Spinal cord (tissue), 10 donors: ENCODE data around the gene ABCC3. TPM values are rescaled to one million over a fixed set of nuclear protein-coding genes. Genes with fewer than 3 reads are reported as not detected.

ENCODE experiments used
- DNase-seq, 6 donors: peaks; one replicate each; pipeline versions ENCODE4 v3.0.0 to v3.0.0-alpha.2; 2013 to 2015; ENCODE audit warnings: low spot score in 6 of 6, low read depth in 4 of 6
- H3K27ac ChIP-seq: one replicate; pipeline ENCODE4 v1.5.1; 2013; ENCODE audit warnings: low read depth, low read length, control low read depth
- H3K27me3 ChIP-seq: one replicate; pipeline ENCODE4 v1.6.1; 2013; ENCODE audit warnings: low read length; ENCODE audit not compliant: control insufficient read depth, insufficient read depth
- H3K36me3 ChIP-seq: one replicate; pipeline ENCODE4 v1.6.1; 2013; ENCODE audit warnings: low read length; ENCODE audit not compliant: control insufficient read depth, insufficient read depth
- H3K4me1 ChIP-seq: one replicate; pipeline ENCODE4 v1.6.1; 2013; ENCODE audit warnings: low read length; ENCODE audit not compliant: control insufficient read depth, insufficient read depth
- H3K4me3 ChIP-seq: one replicate; pipeline ENCODE4 v1.5.1; 2013; ENCODE audit warnings: low read depth, low read length, control low read depth
- H3K9me3 ChIP-seq: one replicate; pipeline ENCODE4 v1.6.1; 2013; ENCODE audit warnings: low read length; ENCODE audit not compliant: control insufficient read depth, insufficient read depth
- WGBS: methylation state at CpG from one replicate; pipeline ENCODE4 v1.1.5; 2013; ENCODE audit warnings: missing lambda C conversion rate; ENCODE audit not compliant: insufficient coverage; 5-methylcytosine and 5-hydroxymethylcytosine counted together
- long read RNA-seq, 4 donors: transcript quantifications; one replicate each; lab custom pipeline, GENCODE V29; 2026
- polyA plus RNA-seq, 2 donors: library from polyadenylated mRNA; unstranded; fragments of 120-200 nt; gene quantifications; one replicate each; pipeline ENCODE4 v1.2.1, GENCODE V29; 2013; ENCODE audit not compliant: insufficient read length in 2 of 2
- total RNA-seq, 2 donors: library from RNA; depleted of rRNA in 1 of 2; stranded (reverse); fragments of 120-200 nt in 1 of 2; fragments of >200 nt in 1 of 2; gene quantifications; one replicate each; pipeline versions ENCODE4 v1.2.3 to v1.2.4, GENCODE V29; 2013 to 2014
- donor health status: healthy.

ABCC3 gene, protein sequence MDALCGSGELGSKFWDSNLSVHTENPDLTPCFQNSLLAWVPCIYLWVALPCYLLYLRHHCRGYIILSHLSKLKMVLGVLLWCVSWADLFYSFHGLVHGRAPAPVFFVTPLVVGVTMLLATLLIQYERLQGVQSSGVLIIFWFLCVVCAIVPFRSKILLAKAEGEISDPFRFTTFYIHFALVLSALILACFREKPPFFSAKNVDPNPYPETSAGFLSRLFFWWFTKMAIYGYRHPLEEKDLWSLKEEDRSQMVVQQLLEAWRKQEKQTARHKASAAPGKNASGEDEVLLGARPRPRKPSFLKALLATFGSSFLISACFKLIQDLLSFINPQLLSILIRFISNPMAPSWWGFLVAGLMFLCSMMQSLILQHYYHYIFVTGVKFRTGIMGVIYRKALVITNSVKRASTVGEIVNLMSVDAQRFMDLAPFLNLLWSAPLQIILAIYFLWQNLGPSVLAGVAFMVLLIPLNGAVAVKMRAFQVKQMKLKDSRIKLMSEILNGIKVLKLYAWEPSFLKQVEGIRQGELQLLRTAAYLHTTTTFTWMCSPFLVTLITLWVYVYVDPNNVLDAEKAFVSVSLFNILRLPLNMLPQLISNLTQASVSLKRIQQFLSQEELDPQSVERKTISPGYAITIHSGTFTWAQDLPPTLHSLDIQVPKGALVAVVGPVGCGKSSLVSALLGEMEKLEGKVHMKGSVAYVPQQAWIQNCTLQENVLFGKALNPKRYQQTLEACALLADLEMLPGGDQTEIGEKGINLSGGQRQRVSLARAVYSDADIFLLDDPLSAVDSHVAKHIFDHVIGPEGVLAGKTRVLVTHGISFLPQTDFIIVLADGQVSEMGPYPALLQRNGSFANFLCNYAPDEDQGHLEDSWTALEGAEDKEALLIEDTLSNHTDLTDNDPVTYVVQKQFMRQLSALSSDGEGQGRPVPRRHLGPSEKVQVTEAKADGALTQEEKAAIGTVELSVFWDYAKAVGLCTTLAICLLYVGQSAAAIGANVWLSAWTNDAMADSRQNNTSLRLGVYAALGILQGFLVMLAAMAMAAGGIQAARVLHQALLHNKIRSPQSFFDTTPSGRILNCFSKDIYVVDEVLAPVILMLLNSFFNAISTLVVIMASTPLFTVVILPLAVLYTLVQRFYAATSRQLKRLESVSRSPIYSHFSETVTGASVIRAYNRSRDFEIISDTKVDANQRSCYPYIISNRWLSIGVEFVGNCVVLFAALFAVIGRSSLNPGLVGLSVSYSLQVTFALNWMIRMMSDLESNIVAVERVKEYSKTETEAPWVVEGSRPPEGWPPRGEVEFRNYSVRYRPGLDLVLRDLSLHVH (N-terminal part only)
- total RNA-seq (under 1 TPM; 0.17 to 0.69 TPM), polyA plus RNA-seq (1 to 10 TPM in 1 of 2 donors, under 1 TPM in 1; 0.52 to 1.2 TPM)
- long read RNA-seq, donor 1, result 0 reads
- long read RNA-seq, donor 2, partial matches to known transcripts, result 0 of 1 reads
- long read RNA-seq, donor 2, other reads (novel, unspliced or antisense), result 0 of 1 reads
- long read RNA-seq, donor 3, result 0 reads
- long read RNA-seq, donor 4, full-length matches to known transcripts, result 1 of 8 reads
- long read RNA-seq, donor 4, partial matches to known transcripts, result 7 of 8 reads
- long read RNA-seq, donor 4, other reads (novel, unspliced or antisense), result 0 of 8 reads

GRCh38 chr17:50634224-50634914, at the start of gene ABCC3:
ABCC3 (plus strand) TSS chr17:50634881; CDS start chr17:50634937, 56 bp downstream.
- Histone ChIP-seq H3K27me3 (peaks cover 56% of the 10 kb centered on the region), H3K4me3 (no peak within 1 kb of the TSS)

DNA sequence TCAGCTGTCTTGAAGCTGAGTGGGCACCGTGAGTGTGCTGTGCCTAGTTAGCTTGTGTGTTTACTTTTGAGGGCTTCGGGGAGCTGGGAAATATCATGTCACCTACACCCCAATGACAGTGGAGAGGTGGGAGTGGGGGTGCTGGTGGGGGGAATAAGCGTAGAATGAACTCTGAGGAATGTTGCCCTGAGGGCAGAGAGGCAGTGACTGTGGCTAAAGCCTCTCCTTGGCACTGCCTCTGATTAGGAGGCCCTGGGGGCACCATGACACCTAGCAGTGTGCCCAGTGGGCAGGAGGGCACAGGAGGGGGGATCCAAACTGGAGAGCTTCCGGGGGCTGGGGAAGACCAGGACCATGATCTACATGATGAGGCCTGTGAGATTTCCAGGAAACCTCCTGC, 49.3 kb upstream of the ABCC3 start:
- H3K27me3 ChIP-seq, result no peaks in the 10 kb centered on the region
- H3K4me3 ChIP-seq, result no peak overlapping the region
- DNase-seq, result no peak
- WGBS, result 85% methylated on average over 2 of the region's 4 CpGs
- peaks cover 61% of the 10 kb centered on the region for H3K36me3 ChIP-seq
- H3K4me1 ChIP-seq, result peaks cover 58% of the 10 kb centered on the region
- H3K9me3 ChIP-seq, result no peaks in the 10 kb centered on the region
- no peak overlapping the region for H3K27ac ChIP-seq

More at GRCh38 chr17:50634224-50634914, at the start of gene ABCC3:
- Histone ChIP-seq H3K36me3 (no peaks in the 10 kb centered on the region), H3K9me3 (no peaks in the 10 kb centered on the region), H3K4me1 (peaks cover 33% of the 10 kb centered on the region), H3K27ac (no peak within 1 kb of the TSS)
- no peak for DNase-seq
- 12% methylated on average over 48 of the region's 48 CpGs for WGBS

DNA sequence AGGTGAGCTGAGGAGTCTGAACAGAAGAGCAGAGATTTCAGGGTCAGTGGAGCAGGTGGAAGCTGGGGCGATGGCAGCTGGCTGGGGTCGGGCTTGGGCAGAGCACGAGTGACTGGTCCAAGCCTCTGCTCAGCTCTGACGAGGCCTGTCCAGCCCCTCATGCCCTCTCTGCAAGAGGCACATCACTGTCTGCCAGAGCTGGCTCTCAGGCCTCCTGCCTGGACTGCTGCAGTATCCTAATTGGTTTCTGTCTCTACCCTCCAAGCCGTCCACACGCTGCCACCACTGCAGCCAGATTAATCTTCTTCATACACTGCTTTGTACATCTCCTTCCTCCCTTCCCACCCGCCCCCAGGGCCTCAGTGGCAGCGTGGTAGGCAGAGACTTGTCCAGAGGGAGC, 48.8 kb upstream of the ABCC3 start:
- Histone ChIP-seq H3K36me3 (peaks cover 61% of the 10 kb centered on the region), H3K4me1 (peaks cover 63% of the 10 kb centered on the region), H3K27me3 (no peaks in the 10 kb centered on the region), H3K4me3 (no peak overlapping the region), H3K9me3 (no peaks in the 10 kb centered on the region), H3K27ac (no peak overlapping the region)
- no peak for DNase-seq
- 63% methylated on average over 6 of the region's 8 CpGs for WGBS

DNA sequence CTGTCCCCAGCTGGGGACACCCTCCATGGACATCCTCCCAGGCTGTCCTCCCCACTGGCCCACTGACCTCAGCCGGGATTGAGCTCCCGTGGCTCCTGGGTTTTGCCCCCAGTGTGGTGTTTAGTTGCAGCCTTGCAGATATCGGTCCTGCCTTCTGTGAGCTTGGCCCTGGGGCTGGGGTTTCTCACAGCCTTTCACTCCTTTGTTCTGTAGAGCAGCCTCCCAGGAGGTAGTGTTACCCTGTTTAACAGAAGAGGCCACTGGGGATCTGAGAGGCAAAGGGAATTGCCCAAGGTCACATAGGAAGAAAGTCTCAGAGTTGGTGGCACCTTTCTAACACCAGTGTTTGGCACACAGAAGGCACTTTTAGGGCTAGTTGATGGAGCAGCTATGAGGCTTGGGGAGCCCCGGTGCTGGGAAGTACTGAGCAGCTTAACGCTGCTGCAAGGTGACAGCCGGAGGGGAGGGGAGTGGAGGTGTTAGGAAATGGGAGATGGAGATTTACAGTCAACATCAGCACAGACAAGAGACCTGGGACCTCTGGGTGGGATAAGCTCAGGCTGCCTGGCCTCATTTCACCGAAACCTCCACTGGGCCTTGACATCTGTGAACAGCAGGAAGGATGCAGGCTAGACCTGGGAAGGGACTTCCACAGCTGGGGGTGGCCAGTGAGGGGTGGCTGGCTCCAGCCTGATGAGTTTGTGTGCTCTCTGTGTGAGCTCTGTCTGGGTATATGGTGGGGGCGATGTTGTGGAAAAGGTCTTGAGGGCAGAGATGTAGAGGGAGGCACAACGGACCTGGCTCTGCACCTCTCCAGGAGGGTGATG, 48.0 kb upstream of the ABCC3 start:
- no peak overlapping the region for H3K4me3 ChIP-seq
- no peak for DNase-seq
- H3K9me3 ChIP-seq, result no peaks in the 10 kb centered on the region
- no peaks in the 10 kb centered on the region for H3K27me3 ChIP-seq
- 73% methylated on average over 8 of the region's 9 CpGs for WGBS
- H3K4me1 ChIP-seq, result peaks cover 67% of the 10 kb centered on the region
- H3K27ac ChIP-seq, result no peak overlapping the region
- H3K36me3 ChIP-seq, result peaks cover 61% of the 10 kb centered on the region

GRCh38 chr17:50587571-50587970, 47.1 kb upstream of the ABCC3 start:
- Histone ChIP-seq H3K9me3 (no peaks in the 10 kb centered on the region), H3K27ac (no peak overlapping the region), H3K27me3 (no peaks in the 10 kb centered on the region), H3K36me3 (peaks cover 64% of the 10 kb centered on the region), H3K4me3 (no peak overlapping the region), H3K4me1 (peaks cover 71% of the 10 kb centered on the region)
- DNase-seq, result no peak
- 70% methylated on average over 6 of the region's 9 CpGs for WGBS

DNA sequence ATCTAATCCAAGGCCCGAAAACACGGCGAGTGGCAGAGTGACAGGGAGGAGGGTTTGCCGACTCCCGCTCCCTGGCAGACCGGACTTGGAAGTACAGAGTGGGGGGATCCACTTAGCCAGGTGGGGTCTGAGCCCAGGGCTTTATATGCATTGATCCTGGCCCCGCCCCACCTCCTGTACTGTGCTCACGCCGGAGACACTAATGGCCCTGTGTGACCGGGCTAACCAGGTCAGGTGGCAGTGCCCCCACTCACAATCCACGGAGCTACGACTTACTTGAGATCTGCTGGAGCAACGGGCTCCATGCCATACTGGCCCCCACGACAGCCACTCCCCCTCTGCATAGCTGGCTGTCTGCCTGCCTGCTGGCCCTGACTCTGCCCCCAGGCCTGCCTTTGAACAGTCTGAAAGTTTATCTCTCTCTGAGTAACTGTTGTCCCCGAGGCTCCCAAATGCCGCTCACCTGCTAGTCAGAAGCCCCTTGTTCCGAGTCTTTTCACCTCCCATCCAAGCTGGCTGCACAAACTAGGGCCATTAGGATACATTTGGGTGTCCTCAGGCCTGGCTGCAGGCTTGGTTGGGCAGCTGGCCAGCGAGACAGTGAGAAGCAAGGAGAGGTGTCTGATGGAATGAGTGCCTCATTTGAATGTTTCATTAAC, 46.2 kb upstream of the ABCC3 start:
- Histone ChIP-seq H3K9me3 (no peaks in the 10 kb centered on the region), H3K27ac (no peak overlapping the region), H3K36me3 (peaks cover 64% of the 10 kb centered on the region), H3K4me1 (peaks cover 80% of the 10 kb centered on the region), H3K27me3 (no peaks in the 10 kb centered on the region), H3K4me3 (no peak overlapping the region)
- DNase-seq, result peak in 2 of 6 donors; percentile 62 to 66
- WGBS, result 25% methylated on average over 10 of the region's 18 CpGs

DNA sequence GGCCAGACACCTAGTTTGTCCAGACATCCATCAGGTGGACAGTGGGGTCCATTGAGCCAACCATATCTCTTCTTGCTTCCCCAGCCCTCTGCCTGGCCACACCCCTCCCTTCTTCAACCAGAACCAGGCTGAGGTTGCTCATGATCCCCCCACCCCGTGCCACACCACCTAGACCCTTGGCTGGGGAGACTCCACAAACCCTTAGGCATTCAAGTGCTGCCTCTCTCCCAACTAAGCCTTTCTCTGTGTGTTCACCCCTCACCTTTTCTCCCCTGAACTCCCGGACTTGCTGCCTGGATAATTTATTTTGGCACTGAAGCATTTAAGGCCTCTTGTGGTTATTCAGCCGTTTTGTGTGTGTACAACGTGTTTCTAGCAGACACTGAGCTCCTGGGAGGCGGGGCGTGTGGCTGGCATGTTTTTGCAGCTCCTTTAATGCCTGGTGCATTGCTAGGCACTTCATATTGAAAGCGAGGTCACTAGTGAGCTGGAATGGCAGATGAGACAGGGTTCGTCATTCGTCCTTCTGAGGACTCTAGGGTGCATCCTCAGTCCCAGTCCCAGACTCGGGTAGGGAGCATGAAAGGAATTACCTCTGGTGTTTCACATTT, 45.5 kb upstream of the ABCC3 start:
- H3K9me3 ChIP-seq, result no peaks in the 10 kb centered on the region
- no peaks in the 10 kb centered on the region for H3K27me3 ChIP-seq
- H3K4me1 ChIP-seq, result peaks cover 83% of the 10 kb centered on the region
- WGBS, result 36% methylated on average over 10 of the region's 10 CpGs
- peaks cover 64% of the 10 kb centered on the region for H3K36me3 ChIP-seq
- H3K27ac ChIP-seq, result peak overlapping the region; percentile 30
- no peak overlapping the region for H3K4me3 ChIP-seq
- DNase-seq, result peak in 2 of 6 donors; percentile 67 to 70
